Panc1 (cell line): Measurements from ENCODE around the gene NPLOC4. TPM values are rescaled to one million over a fixed set of nuclear protein-coding genes. Genes with fewer than 3 reads are reported as not detected.

Experiments used
- ATAC-seq: fragments of 200-7000 bp; cut with Tn5 transposase; 2 replicates; pipeline ENCODE4 v1.9.1; 2020; ENCODE audit warnings: mild to moderate bottlenecking, moderate library complexity
- BruUV-seq: library from RNA; stranded (reverse); fragments of 400-500 nt; replicated peaks from 2 replicates; lab custom pipeline; 2021; lab: Mats Ljungman, UMichigan
- CTCF ChIA-PET: fragments of 300-600 bp; sonication (Branson Sonifier 250); formaldehyde crosslinking; loops from one replicate; lab custom pipeline; 2022; ENCODE audit warnings: antibody characterized with exemption; lab: Charles Lee
- POLR2A ChIA-PET: fragments of 300-600 bp; sonication (Branson Sonifier 250); formaldehyde crosslinking; loops from one replicate; lab custom pipeline; 2022; ENCODE audit warnings: antibody characterized with exemption; lab: Charles Lee
- DNase-seq: peaks from one replicate; pipeline ENCODE4 v3.0.0-alpha.2; 2010; ENCODE audit warnings: low read depth, low spot score
- H3K27ac ChIP-seq: 2 replicates; pipeline ENCODE4 v1.5.1; 2011; ENCODE audit warnings: mild to moderate bottlenecking, low read length, inconsistent platforms
- H3K27me3 ChIP-seq: fragments of 200-500 bp; sonication (Bioruptor generic); 2 replicates; pipeline ENCODE4 v1.6.0; 2014; ENCODE audit warnings: low read length, inconsistent platforms; ENCODE audit not compliant: control insufficient read depth, insufficient read depth
- H3K36me3 ChIP-seq: fragments of 200-500 bp; sonication (Bioruptor generic); 2 replicates; pipeline ENCODE4 v1.5.1; 2014; ENCODE audit warnings: inconsistent platforms, mild to moderate bottlenecking, low read length, moderate library complexity; ENCODE audit not compliant: control insufficient read depth, insufficient read depth
- H3K4me1 ChIP-seq: 2 replicates; pipeline ENCODE4 v1.5.1; 2011; ENCODE audit warnings: inconsistent platforms, mild to moderate bottlenecking, low read length, moderate library complexity; ENCODE audit not compliant: control insufficient read depth, insufficient read depth
- H3K4me3 ChIP-seq, 2 experiments: 2 replicates each; pipeline ENCODE4 v1.5.1; 2011 to 2012; ENCODE audit warnings: low read depth in 2 of 2, low read length in 2 of 2, mild to moderate bottlenecking in 2 of 2, inconsistent platforms in 1 of 2, moderate library complexity in 1 of 2
- H3K9me3 ChIP-seq: fragments of 200-500 bp; sonication (Bioruptor generic); 2 replicates; pipeline ENCODE4 v1.5.1; 2014; ENCODE audit warnings: low read depth, mild to moderate bottlenecking, inconsistent platforms, low read length, moderate library complexity; ENCODE audit not compliant: control insufficient read depth, insufficient read depth
- POLR2AphosphoS5 ChIP-seq: IDR thresholded peaks from 2 replicates; pipeline ENCODE4 v1.6.1; 2012; ENCODE audit warnings: mild to moderate bottlenecking, low read depth, low read length, moderate library complexity
- SIN3A ChIP-seq: IDR thresholded peaks from 2 replicates; pipeline ENCODE4 v1.6.1; 2012; ENCODE audit warnings: low read depth, mild to moderate bottlenecking, low read length, moderate library complexity, borderline replicate concordance; ENCODE audit not compliant: insufficient read depth
- TCF7L2 ChIP-seq: IDR thresholded peaks from 2 replicates; pipeline ENCODE4 v1.6.1; 2011; ENCODE audit warnings: mild to moderate bottlenecking, low read depth, low read length, inconsistent platforms
- in situ Hi-C: cut with HindIII; loops from 2 replicates; pipeline ENCODE4 v1.10.0; 2016; ENCODE audit warnings: low sequenced_read_pairs, low pct_unique_long_range_greater_than_20kb
- intact Hi-C: fragments of 100-400 bp; cut with micrococcal nuclease; formaldehyde crosslinking; loops from one replicate; pipeline ENCODE4 v1.10.0; 2022; ENCODE audit not compliant: unreplicated experiment
- total RNA-seq: library from RNA; stranded (reverse); gene quantifications from one replicate; pipeline ENCODE4 v1.2.1, GENCODE V29; 2021; ENCODE audit not compliant: unreplicated experiment
- TF ChIP-seq, protein P1 (sequence below), 2 experiments: IDR thresholded peaks; 2 replicates each; pipeline ENCODE4 v1.6.1; 2011 to 2012; ENCODE audit warnings: low read depth in 2 of 2, control low read depth in 1 of 2, low read length in 1 of 2, mild to moderate bottlenecking in 1 of 2, moderate library complexity in 1 of 2; ENCODE audit not compliant: insufficient read depth in 1 of 2
- TF ChIP-seq, protein P2 (sequence below): fragments of 450-650 bp; IDR thresholded peaks from 2 replicates; pipeline ENCODE4 v1.5.1; 2017; ENCODE audit warnings: mild to moderate bottlenecking

The NPLOC4 gene
- total RNA-seq, 1 experiment from 2014 or later = 246 TPM

DNA sequence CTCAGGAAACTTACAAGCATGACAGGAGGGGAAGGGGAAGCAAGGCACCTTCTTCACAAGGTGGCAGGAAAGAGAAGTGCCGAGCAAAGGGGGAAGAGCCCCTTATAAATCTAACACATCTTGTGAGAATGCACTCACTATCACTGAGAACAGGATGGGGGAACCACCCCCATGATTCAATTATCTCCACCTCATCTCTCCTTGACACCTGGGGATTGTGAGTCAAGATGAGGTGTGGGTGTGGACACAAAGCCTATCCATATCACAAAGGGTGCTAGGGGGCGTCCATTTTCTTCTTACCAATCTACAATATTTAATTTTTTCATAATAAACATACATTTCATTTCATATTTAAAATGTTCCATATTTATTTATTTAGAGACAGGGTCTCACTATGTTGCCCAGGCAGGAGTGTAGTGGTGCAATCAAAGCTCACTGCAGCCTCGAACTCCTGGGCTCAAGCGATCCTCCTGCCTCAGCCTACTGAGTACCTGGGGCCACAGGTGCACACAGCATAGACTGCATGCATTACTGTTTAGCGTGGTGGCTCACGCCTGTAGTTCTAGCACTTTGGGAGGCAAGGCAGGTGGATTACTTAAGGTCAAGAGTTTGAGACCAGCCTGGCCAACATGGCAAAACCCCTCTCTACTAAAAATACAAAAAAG lies 58.2 kb downstream of the NPLOC4 start:
- ATAC-seq (no peak), DNase-seq (no peak)
- peak overlapping the region; percentile 100 for H3K27ac ChIP-seq
- intact Hi-C loops = no loop called here
- no peak overlapping the region for H3K4me3 ChIP-seq
- ChIA-PET CTCF (interaction anchor here (1.3 kb wide), 1 partner anchor 19 kb away, joined by 4 read pairs; no protein-coding TSS in a partner anchor), POLR2A (interaction anchor here (0.6 kb wide), 1 partner anchor 180 kb away, joined by 6 read pairs; no protein-coding TSS in a partner anchor)
- no peaks in the 10 kb centered on the region for H3K9me3 ChIP-seq
- H3K36me3 ChIP-seq = peaks cover 11% of the 10 kb centered on the region; the same call in 1 of the 2 replicates
- in situ Hi-C loops = no loop called here
- TF ChIP-seq, protein P1, sequence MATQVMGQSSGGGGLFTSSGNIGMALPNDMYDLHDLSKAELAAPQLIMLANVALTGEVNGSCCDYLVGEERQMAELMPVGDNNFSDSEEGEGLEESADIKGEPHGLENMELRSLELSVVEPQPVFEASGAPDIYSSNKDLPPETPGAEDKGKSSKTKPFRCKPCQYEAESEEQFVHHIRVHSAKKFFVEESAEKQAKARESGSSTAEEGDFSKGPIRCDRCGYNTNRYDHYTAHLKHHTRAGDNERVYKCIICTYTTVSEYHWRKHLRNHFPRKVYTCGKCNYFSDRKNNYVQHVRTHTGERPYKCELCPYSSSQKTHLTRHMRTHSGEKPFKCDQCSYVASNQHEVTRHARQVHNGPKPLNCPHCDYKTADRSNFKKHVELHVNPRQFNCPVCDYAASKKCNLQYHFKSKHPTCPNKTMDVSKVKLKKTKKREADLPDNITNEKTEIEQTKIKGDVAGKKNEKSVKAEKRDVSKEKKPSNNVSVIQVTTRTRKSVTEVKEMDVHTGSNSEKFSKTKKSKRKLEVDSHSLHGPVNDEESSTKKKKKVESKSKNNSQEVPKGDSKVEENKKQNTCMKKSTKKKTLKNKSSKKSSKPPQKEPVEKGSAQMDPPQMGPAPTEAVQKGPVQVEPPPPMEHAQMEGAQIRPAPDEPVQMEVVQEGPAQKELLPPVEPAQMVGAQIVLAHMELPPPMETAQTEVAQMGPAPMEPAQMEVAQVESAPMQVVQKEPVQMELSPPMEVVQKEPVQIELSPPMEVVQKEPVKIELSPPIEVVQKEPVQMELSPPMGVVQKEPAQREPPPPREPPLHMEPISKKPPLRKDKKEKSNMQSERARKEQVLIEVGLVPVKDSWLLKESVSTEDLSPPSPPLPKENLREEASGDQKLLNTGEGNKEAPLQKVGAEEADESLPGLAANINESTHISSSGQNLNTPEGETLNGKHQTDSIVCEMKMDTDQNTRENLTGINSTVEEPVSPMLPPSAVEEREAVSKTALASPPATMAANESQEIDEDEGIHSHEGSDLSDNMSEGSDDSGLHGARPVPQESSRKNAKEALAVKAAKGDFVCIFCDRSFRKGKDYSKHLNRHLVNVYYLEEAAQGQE (IDR thresholded peaks at IDR 0.05; ENCODE audit: insufficient read depth in 1 of 2, low read depth in 2 of 2, low read length in 1 of 2) = no peak
- TF ChIP-seq TCF7L2 (no peak), SIN3A (no peak), POLR2AphosphoS5 (no peak)
- TF ChIP-seq, protein P2, sequence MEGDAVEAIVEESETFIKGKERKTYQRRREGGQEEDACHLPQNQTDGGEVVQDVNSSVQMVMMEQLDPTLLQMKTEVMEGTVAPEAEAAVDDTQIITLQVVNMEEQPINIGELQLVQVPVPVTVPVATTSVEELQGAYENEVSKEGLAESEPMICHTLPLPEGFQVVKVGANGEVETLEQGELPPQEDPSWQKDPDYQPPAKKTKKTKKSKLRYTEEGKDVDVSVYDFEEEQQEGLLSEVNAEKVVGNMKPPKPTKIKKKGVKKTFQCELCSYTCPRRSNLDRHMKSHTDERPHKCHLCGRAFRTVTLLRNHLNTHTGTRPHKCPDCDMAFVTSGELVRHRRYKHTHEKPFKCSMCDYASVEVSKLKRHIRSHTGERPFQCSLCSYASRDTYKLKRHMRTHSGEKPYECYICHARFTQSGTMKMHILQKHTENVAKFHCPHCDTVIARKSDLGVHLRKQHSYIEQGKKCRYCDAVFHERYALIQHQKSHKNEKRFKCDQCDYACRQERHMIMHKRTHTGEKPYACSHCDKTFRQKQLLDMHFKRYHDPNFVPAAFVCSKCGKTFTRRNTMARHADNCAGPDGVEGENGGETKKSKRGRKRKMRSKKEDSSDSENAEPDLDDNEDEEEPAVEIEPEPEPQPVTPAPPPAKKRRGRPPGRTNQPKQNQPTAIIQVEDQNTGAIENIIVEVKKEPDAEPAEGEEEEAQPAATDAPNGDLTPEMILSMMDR = no peak
- no peaks in the 10 kb centered on the region for H3K27me3 ChIP-seq
- peaks cover 97% of the 10 kb centered on the region for H3K4me1 ChIP-seq
- no TSS peak for BruUV-seq

DNA sequence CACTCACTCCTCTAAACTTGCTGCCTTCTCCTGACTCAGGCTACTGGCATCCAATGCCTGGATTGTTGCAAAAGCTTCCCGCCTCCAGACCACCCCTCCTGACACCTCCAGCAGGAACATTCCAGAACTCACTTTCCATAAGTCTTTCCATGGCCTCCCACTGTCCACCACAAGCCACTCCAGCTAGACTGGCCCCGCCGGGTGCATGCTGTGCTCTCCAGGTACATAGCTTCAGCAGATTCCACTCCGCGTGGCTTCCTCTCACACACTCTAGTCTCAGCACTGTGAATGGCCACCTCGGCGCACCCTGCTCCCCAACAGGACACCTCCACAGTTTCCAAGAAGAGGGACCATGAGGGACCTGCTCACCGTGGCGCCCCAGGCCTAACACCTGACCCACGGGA lies 58.9 kb downstream of the NPLOC4 start:
- Histone ChIP-seq H3K27ac (peak overlapping the region; percentile 100), H3K4me1 (peaks cover 97% of the 10 kb centered on the region), H3K27me3 (no peaks in the 10 kb centered on the region), H3K36me3 (peaks cover 13% of the 10 kb centered on the region; the same call in 1 of the 2 replicates), H3K4me3 (no peak overlapping the region), H3K9me3 (no peaks in the 10 kb centered on the region)
- intact Hi-C loops = no loop called here
- no peak for TF ChIP-seq TCF7L2
- TF ChIP-seq POLR2AphosphoS5 = no peak
- no peak for TF ChIP-seq SIN3A
- TF ChIP-seq, protein P2 = no peak
- TF ChIP-seq, protein P1 (IDR thresholded peaks at IDR 0.05; ENCODE audit: insufficient read depth in 1 of 2, low read depth in 2 of 2, low read length in 1 of 2) = no peak
- no TSS peak for BruUV-seq
- ChIA-PET POLR2A (interaction anchor here (0.6 kb wide), 1 partner anchor 179 kb away, joined by 6 read pairs; no protein-coding TSS in a partner anchor), CTCF (no interaction called here)
- in situ Hi-C loops = no loop called here
- ATAC-seq (no peak), DNase-seq (no peak)
